ENCODE data around the gene ZNF22.

ZNF22 gene

GRCh38 chr10:44969854-44970253 is 30.9 kb upstream of the ZNF22 start:
- POLR2A ChIA-PET: interaction anchor here (0.9 to 1.7 kb wide), 2 partner anchors 9 to 11 kb away, joined by 3 to 6 read pairs; partner anchors contain the start of genes DEPP1 and RASSF4
- DNase-seq (ENCODE audit: extremely low spot score): no peak
- CTCF ChIA-PET: no interaction called here
- TF ChIP-seq PKNOX1 (IDR thresholded peaks at IDR 0.05) (no peak), LEF1 (IDR thresholded peaks at IDR 0.05; ENCODE audit: borderline replicate concordance) (no peak), BHLHE40 (IDR thresholded peaks at IDR 0.05; ENCODE audit: borderline replicate concordance) (no peak), ELF4 (IDR thresholded peaks at IDR 0.05) (no peak), FOXM1 (IDR thresholded peaks at IDR 0.05; ENCODE audit: borderline replicate concordance) (no peak), FOXK2 (IDR thresholded peaks at IDR 0.05) (no peak), ZNF384 (IDR thresholded peaks at IDR 0.05) (no peak), TARDBP (IDR thresholded peaks at IDR 0.05) (no peak), CTBP1 (IDR thresholded peaks at IDR 0.05; ENCODE audit: borderline replicate concordance) (no peak)

GRCh38 chr10:44970812-44971395 is 29.8 kb upstream of the ZNF22 start:
- ChIA-PET POLR2A (no interaction called here), CTCF (no interaction called here)
- no peak for DNase-seq (ENCODE audit: extremely low spot score)
- TF ChIP-seq ARNT (IDR thresholded peaks at IDR 0.05) (no peak), TARDBP (IDR thresholded peaks at IDR 0.05) (no peak), SP1 (IDR thresholded peaks at IDR 0.05) (no peak), LEF1 (IDR thresholded peaks at IDR 0.05; ENCODE audit: borderline replicate concordance) (no peak), ELF4 (IDR thresholded peaks at IDR 0.05) (no peak), SUZ12 (IDR thresholded peaks at IDR 0.05) (no peak)

DNA sequence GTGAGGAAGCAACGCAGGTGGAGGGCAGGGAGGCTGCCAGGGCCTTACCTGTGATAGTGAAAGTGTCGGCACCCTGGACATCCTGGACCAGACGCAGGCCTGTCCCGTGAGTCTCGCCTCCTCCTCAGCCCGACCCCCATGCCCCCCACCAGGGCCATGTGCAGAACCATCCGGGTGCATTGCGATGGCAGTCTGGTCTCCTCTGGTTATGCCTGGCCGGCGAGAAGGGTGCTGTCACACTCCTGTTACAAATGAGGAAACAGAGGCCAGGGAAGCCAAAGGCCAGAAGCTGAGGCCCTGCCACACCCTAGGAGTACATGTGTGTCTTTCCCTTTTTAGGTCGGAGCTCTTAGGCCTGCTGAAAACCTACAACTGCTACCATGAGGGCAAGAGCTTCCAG is 29.3 kb upstream of the ZNF22 start:
- POLR2A ChIA-PET: no interaction called here
- TF ChIP-seq PKNOX1 (IDR thresholded peaks at IDR 0.05) (no peak), TARDBP (IDR thresholded peaks at IDR 0.05) (no peak), FOXM1 (IDR thresholded peaks at IDR 0.05; ENCODE audit: borderline replicate concordance) (no peak), NFRKB (IDR thresholded peaks at IDR 0.05) (no peak), ELF4 (IDR thresholded peaks at IDR 0.05) (no peak), HDGF (IDR thresholded peaks at IDR 0.05; ENCODE audit: borderline replicate concordance) (no peak), BHLHE40 (IDR thresholded peaks at IDR 0.05; ENCODE audit: borderline replicate concordance) (no peak), ARNT (IDR thresholded peaks at IDR 0.05) (no peak)
- CTCF ChIA-PET: no interaction called here
- DNase-seq (ENCODE audit: extremely low spot score): no peak

GRCh38 chr10:44971935-44972757 is 28.6 kb upstream of the ZNF22 start:
- TF ChIP-seq ZNF384 (IDR thresholded peaks at IDR 0.05) (no peak), FOXK2 (IDR thresholded peaks at IDR 0.05) (no peak), BHLHE40 (IDR thresholded peaks at IDR 0.05; ENCODE audit: borderline replicate concordance) (no peak), TARDBP (IDR thresholded peaks at IDR 0.05) (no peak), L3MBTL2 (conservative IDR thresholded peaks at IDR 0.05) (no peak), FOXM1 (IDR thresholded peaks at IDR 0.05; ENCODE audit: borderline replicate concordance) (no peak), HDGF (IDR thresholded peaks at IDR 0.05; ENCODE audit: borderline replicate concordance) (no peak), ARNT (IDR thresholded peaks at IDR 0.05) (no peak), CTBP1 (IDR thresholded peaks at IDR 0.05; ENCODE audit: borderline replicate concordance) (no peak), ELF4 (IDR thresholded peaks at IDR 0.05) (no peak), SUZ12 (IDR thresholded peaks at IDR 0.05) (no peak)
- CTCF ChIA-PET: no interaction called here
- POLR2A ChIA-PET: interaction anchor here (1.0 kb wide), 1 partner anchor 8 kb away, joined by 3 read pairs; no protein-coding TSS in a partner anchor
- no peak for DNase-seq (ENCODE audit: extremely low spot score)

GRCh38 chr10:44972874-44973306 is 27.8 kb upstream of the ZNF22 start:
- ChIA-PET CTCF (interaction anchor here (1.0 kb wide), 1 partner anchor 9 kb away, joined by 3 read pairs; no protein-coding TSS in a partner anchor), POLR2A (interaction anchor here (1.0 kb wide), 1 partner anchor 9 kb away, joined by 3 read pairs; no protein-coding TSS in a partner anchor)
- TF ChIP-seq BHLHE40 (IDR thresholded peaks at IDR 0.05; ENCODE audit: borderline replicate concordance): no peak
- TF ChIP-seq FOXK2 (IDR thresholded peaks at IDR 0.05): no peak
- TF ChIP-seq CTBP1 (IDR thresholded peaks at IDR 0.05; ENCODE audit: borderline replicate concordance): no peak
- DNase-seq (ENCODE audit: extremely low spot score): no peak

DNA sequence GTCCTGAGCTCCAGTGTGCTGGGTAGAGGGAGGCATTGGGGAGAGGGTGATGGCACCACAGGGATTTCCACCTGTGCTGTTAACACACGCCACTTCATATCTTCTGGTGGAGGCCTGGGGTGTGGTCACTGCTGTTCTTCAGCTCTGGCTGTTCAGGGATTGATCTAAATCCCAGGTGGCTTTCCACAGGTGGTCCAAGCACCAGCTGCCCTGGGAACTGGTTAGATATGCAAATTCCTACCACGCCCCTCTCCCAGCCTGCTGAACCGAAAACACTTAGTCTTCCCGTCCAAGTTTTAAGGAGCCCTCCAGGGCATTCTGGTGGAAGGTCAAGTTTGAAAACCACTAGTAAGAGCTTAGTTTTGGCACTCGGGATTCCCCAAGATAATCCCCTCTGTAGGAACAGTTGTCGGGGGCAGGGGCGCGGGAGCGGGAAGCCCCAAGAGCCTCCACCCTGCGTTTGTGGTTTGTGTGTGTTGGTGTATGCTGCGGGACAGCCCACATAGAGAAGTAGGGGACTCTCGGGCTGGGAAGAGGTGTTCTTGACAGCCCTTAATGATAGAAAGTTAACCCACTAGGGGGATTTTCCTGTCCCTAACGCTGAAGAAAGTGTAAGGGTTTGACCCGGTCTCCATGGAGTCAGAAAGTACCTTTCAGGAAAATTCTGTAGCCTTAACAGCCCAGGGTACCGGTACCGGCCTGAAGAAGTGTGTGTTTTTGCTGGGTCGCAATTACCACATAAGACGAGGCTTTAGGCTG is 27.2 kb upstream of the ZNF22 start:
- DNase-seq (ENCODE audit: extremely low spot score): no peak
- ChIA-PET POLR2A (interaction anchor here (1.0 to 1.2 kb wide), 2 partner anchors 9 to 12 kb away, joined by 3 read pairs; no protein-coding TSS in a partner anchor), CTCF (interaction anchor here (1.0 kb wide), 1 partner anchor 10 kb away, joined by 3 read pairs; no protein-coding TSS in a partner anchor)
- TF ChIP-seq PKNOX1 (IDR thresholded peaks at IDR 0.05) (no peak), ELF4 (IDR thresholded peaks at IDR 0.05) (no peak), NFRKB (IDR thresholded peaks at IDR 0.05) (no peak), CTBP1 (IDR thresholded peaks at IDR 0.05; ENCODE audit: borderline replicate concordance) (no peak), SP1 (IDR thresholded peaks at IDR 0.05) (no peak), TARDBP (IDR thresholded peaks at IDR 0.05) (no peak), BHLHE40 (IDR thresholded peaks at IDR 0.05; ENCODE audit: borderline replicate concordance) (no peak), FOXA1 (IDR thresholded peaks at IDR 0.05) (no peak), L3MBTL2 (conservative IDR thresholded peaks at IDR 0.05) (no peak), ARNT (IDR thresholded peaks at IDR 0.05) (no peak), FOXK2 (IDR thresholded peaks at IDR 0.05) (no peak)

Data from HEK293T (cell line).